Measurements from ENCODE around the gene PIK3C2G. TPM values are rescaled to one million over a fixed set of nuclear protein-coding genes. Genes with fewer than 3 reads are reported as not detected.

The PIK3C2G gene
- total and polyA plus RNA-seq, 10 of the 15 experiments (the other 5 are each of a cell fraction or from before 2014, with no cell fraction given) = not detected

- WGBS (ENCODE audit: insufficient coverage, insufficient replicate concordance, low lambda C conversion rate, missing lambda C conversion rate) = 0% methylated on average over 3 of the region's 3 CpGs
- ChIA-PET CTCF (interaction anchor here (2.0 kb wide), 1 partner anchor 9 kb away, joined by 7 read pairs; no protein-coding TSS in a partner anchor), RAD21 (ENCODE audit: unreplicated experiment) (no interaction called here), SMC1A (ENCODE audit: uncharacterized antibody, unreplicated experiment) (no interaction called here), POLR2A (no interaction called here)
- no peak overlapping the region for H3K27ac ChIP-seq (ENCODE audit: control insufficient read depth, insufficient read depth)
- H3K27me3 ChIP-seq (replicated peaks in 1 of 2; ENCODE audit: control insufficient read depth in 2 of 2, insufficient read depth in 2 of 2, low read length in 1 of 2) = no peaks in the 10 kb centered on the region
- no peaks in the 10 kb centered on the region for H3K9me3 ChIP-seq (replicated peaks; ENCODE audit: control insufficient read depth, insufficient read depth, low read length)
- FAIRE-seq = no peak
- H3K4me3 ChIP-seq = no peak overlapping the region
- no peaks in the 10 kb centered on the region for H3K79me2 ChIP-seq (ENCODE audit: control insufficient read depth, insufficient read depth, low read length)
- no peak for DNase-seq (ENCODE audit: low read depth, low spot score)
- H2AFZ ChIP-seq (ENCODE audit: control insufficient read depth, low read depth, low read length) = no peak overlapping the region
- BruUV-seq (replicated peaks) = no TSS peak
- H4K20me1 ChIP-seq (ENCODE audit: control insufficient read depth, insufficient read depth) = no peaks in the 10 kb centered on the region
- H3K4me1 ChIP-seq (ENCODE audit: control insufficient read depth, insufficient read depth, low read length) = no peaks in the 10 kb centered on the region
- TF ChIP-seq ZZZ3 (IDR thresholded peaks at IDR 0.05; ENCODE audit: control insufficient read depth, insufficient read length, low read depth) = no peak
- no peak for TF ChIP-seq HDAC6 (IDR thresholded peaks at IDR 0.05; ENCODE audit: unreplicated experiment)
- no peak for TF ChIP-seq EP300 (IDR thresholded peaks at IDR 0.05; ENCODE audit: borderline replicate concordance in 1 of 2, control insufficient read depth in 1 of 2, low read depth in 2 of 2, low read length in 2 of 2)
- TF ChIP-seq FOXK2 (IDR thresholded peaks at IDR 0.05) = no peak
- no peak for TF ChIP-seq SMARCA5 (IDR thresholded peaks at IDR 0.05)
- no peak for TF ChIP-seq MAX (IDR thresholded peaks at IDR 0.05; ENCODE audit: low read depth, low read length)
- TF ChIP-seq ZNF592 (IDR thresholded peaks at IDR 0.05) = no peak
- no peak for TF ChIP-seq POU2F2 (IDR thresholded peaks at IDR 0.05; ENCODE audit: borderline replicate concordance, low read depth, low read length)
- no peak for TF ChIP-seq SRF (IDR thresholded peaks at IDR 0.05; ENCODE audit: low read depth in 2 of 2, low read length in 2 of 2)
- no peak for TF ChIP-seq SREBF1 (IDR thresholded peaks at IDR 0.05; ENCODE audit: low read length)
- H3K4me2 ChIP-seq (ENCODE audit: control insufficient read depth, insufficient read depth) = no peak overlapping the region
- ATAC-seq = no peak
- H3K9ac ChIP-seq (ENCODE audit: control insufficient read depth, insufficient read depth, low read length) = no peak overlapping the region
- no peaks in the 10 kb centered on the region for H3K36me3 ChIP-seq (ENCODE audit: control insufficient read depth in 2 of 2, insufficient read depth in 2 of 2, low read length in 1 of 2)
- in situ Hi-C loops (cut with MboI) (loop anchor here (10.0 kb wide), 1 partner anchor 745 kb away; no protein-coding TSS in a partner anchor), intact Hi-C loops (cut with micrococcal nuclease; ENCODE audit: unreplicated experiment) (loop anchor here (10.0 kb wide), 1 partner anchor 205 kb away; no protein-coding TSS in a partner anchor)
These were observed 178.2 kb downstream of the PIK3C2G start for GRCh38 chr12:18439541-18439940.

Data from GM12878 (cell line).